Upper lobe of left lung (tissue), 4 donors: ENCODE results near the gene PARVG.

Experiments
- CTCF ChIP-seq, 6 experiments: fragments of 450-650 bp in 4 of 6; fragments of 200-600 bp in 2 of 6; sonication (generic) in 2 of 6; IDR thresholded peaks; one replicate each; pipeline ENCODE4 v1.5.1; 2016 to 2019; ENCODE audit warnings: antibody characterized with exemption in 6 of 6
- EP300 ChIP-seq, 4 donors: sonication (generic); formaldehyde crosslinking; IDR thresholded peaks; one replicate each; pipeline ENCODE4 v1.5.1; 2017; ENCODE audit warnings: antibody characterized with exemption in 4 of 4, control low read depth in 2 of 4

- TF ChIP-seq CTCF (IDR thresholded peaks at IDR 0.05): no peak
- no peak for TF ChIP-seq EP300 (IDR thresholded peaks at IDR 0.05)
Measured at GRCh38 chr22:44254811-44255210, 74.1 kb downstream of the PARVG start.
